ENCODE measurements around the gene IL2RA.

GRCh38 chr10:6030217-6030616 lies 31.9 kb downstream of the IL2RA start:
- TF ChIP-seq CTCF (IDR thresholded peaks at IDR 0.05; ENCODE audit: insufficient read depth, low read length, poor library complexity, severe bottlenecking) (no peak), EZH2phosphoT487 (conservative IDR thresholded peaks at IDR 0.05; ENCODE audit: low read length) (no peak)
